Upper lobe of left lung (tissue), 4 donors: ENCODE measurements around the gene NLGN2.

Source experiments
- EP300 ChIP-seq, 4 donors: sonication (generic); formaldehyde crosslinking; IDR thresholded peaks; one replicate each; pipeline ENCODE4 v1.5.1; 2017; ENCODE audit warnings: antibody characterized with exemption in 4 of 4, control low read depth in 2 of 4
- POLR2A ChIP-seq, 4 donors: fragments of 450-650 bp; IDR thresholded peaks; one replicate each; pipeline ENCODE4 v1.5.1; 2016 to 2017; ENCODE audit warnings: antibody characterized with exemption in 4 of 4, mild to moderate bottlenecking in 2 of 4
- POLR2AphosphoS5 ChIP-seq, 2 donors: sonication (generic); formaldehyde crosslinking; IDR thresholded peaks; one replicate each; pipeline ENCODE4 v1.5.1; 2017; ENCODE audit warnings: antibody characterized with exemption in 2 of 2
- TF ChIP-seq, protein P1 (sequence below), 6 experiments: fragments of 450-650 bp in 4 of 6; fragments of 200-600 bp in 2 of 6; sonication (generic) in 2 of 6; IDR thresholded peaks; one replicate each; pipeline ENCODE4 v1.5.1; 2016 to 2019; ENCODE audit warnings: antibody characterized with exemption in 6 of 6

DNA sequence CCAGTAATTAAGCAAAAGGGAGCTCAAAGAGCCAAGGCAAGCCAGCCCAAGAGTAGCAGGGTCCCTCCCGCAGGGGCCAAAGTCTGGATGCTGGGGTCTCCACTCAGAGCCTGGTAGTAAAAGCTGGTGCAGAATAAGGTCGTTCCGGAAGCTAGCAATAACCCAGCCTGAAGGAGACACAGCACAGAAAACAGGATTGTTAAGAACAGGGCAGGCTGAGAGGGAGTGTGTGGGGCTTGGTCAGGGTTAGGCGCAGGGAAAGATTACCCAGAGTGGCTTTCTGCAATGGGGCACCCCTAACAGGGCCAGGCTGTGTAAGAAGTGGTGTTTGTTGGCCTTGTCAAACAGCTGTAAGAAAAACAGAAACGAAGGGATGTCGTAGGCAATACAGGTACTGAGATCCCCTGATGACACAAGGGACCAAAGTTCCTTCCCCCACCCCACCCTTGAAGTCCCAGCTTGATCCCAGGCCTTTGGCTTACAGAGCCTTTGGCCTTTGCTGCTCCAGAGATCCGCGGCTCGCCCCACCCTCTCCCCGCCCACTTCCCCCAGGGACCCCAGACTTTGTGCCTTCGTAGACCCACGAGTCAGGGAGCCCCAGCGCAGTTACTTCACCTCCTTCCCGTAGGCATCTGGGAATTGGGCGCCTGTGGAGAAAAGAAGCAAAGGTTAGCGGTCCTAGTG lies 4.5 kb upstream of the NLGN2 start:
- no peak for TF ChIP-seq POLR2AphosphoS5 (IDR thresholded peaks at IDR 0.05)
- no peak for TF ChIP-seq EP300 (IDR thresholded peaks at IDR 0.05)
- TF ChIP-seq, protein P1, sequence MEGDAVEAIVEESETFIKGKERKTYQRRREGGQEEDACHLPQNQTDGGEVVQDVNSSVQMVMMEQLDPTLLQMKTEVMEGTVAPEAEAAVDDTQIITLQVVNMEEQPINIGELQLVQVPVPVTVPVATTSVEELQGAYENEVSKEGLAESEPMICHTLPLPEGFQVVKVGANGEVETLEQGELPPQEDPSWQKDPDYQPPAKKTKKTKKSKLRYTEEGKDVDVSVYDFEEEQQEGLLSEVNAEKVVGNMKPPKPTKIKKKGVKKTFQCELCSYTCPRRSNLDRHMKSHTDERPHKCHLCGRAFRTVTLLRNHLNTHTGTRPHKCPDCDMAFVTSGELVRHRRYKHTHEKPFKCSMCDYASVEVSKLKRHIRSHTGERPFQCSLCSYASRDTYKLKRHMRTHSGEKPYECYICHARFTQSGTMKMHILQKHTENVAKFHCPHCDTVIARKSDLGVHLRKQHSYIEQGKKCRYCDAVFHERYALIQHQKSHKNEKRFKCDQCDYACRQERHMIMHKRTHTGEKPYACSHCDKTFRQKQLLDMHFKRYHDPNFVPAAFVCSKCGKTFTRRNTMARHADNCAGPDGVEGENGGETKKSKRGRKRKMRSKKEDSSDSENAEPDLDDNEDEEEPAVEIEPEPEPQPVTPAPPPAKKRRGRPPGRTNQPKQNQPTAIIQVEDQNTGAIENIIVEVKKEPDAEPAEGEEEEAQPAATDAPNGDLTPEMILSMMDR (IDR thresholded peaks at IDR 0.05) = no peak
- no peak for TF ChIP-seq POLR2A (IDR thresholded peaks at IDR 0.05)
